ENCODE results near the gene RAB1B.

DNA sequence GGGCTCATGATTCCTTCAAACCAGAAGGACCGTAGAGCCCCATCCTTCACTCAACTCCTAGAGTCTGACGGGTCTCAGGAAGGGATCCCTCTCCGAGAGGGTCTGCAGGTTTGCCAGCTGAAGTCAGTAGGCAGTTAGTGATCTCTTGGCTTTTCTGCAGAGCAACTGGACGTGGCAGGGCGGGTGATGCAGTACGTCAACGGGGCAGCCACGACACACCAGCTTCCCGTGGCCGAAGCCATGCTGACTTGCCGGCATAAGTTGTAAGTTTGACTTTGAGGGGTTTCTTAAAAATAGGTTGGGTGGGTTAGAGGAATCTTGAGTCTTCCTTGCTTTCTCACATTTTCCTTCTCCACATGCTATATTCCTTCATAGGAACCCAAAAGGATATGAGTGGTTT lies 33.3 kb upstream of the RAB1B start:
- TF ChIP-seq IRF4 (IDR thresholded peaks at IDR 0.05; ENCODE audit: low read depth, low read length) = no peak
- no peak for TF ChIP-seq IRF3 (IDR thresholded peaks at IDR 0.05)
- TF ChIP-seq, protein P1, sequence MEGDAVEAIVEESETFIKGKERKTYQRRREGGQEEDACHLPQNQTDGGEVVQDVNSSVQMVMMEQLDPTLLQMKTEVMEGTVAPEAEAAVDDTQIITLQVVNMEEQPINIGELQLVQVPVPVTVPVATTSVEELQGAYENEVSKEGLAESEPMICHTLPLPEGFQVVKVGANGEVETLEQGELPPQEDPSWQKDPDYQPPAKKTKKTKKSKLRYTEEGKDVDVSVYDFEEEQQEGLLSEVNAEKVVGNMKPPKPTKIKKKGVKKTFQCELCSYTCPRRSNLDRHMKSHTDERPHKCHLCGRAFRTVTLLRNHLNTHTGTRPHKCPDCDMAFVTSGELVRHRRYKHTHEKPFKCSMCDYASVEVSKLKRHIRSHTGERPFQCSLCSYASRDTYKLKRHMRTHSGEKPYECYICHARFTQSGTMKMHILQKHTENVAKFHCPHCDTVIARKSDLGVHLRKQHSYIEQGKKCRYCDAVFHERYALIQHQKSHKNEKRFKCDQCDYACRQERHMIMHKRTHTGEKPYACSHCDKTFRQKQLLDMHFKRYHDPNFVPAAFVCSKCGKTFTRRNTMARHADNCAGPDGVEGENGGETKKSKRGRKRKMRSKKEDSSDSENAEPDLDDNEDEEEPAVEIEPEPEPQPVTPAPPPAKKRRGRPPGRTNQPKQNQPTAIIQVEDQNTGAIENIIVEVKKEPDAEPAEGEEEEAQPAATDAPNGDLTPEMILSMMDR (IDR thresholded peaks at IDR 0.05 in 2 of 3, conservative IDR thresholded peaks at IDR 0.05 in 1 of 3; ENCODE audit: control insufficient read depth in 2 of 3, extremely low read depth in 1 of 3, insufficient read depth in 1 of 3, low read depth in 3 of 3, low read length in 3 of 3) = no peak
- no peak for TF ChIP-seq EP300 (IDR thresholded peaks at IDR 0.05; ENCODE audit: borderline replicate concordance in 1 of 2, control insufficient read depth in 1 of 2, low read depth in 2 of 2, low read length in 2 of 2)
- TF ChIP-seq RAD21 (IDR thresholded peaks at IDR 0.05; ENCODE audit: insufficient read depth, low read depth, low read length) = no peak
- TF ChIP-seq WRNIP1 (IDR thresholded peaks at IDR 0.05; ENCODE audit: borderline replicate concordance, low read depth, low read length) = no peak
- no peak for TF ChIP-seq POLR2A (IDR thresholded peaks at IDR 0.05; ENCODE audit: low read depth, low read length)
- TF ChIP-seq CEBPB (IDR thresholded peaks at IDR 0.05; ENCODE audit: borderline replicate concordance in 1 of 2, low read depth in 2 of 2, low read length in 2 of 2) = no peak
- TF ChIP-seq PBX3 (IDR thresholded peaks at IDR 0.05; ENCODE audit: insufficient replicate concordance, low read depth, low read length) = no peak
